K562 (cell line): ENCODE measurements around the gene ARHGAP9. TPM values are rescaled to one million over a fixed set of nuclear protein-coding genes. Genes with fewer than 3 reads are reported as not detected.
A peak's percentile ranks its signal among the peaks of the same experiment; 100 is the strongest.

Experiments
- ATAC-seq: fragments of 200-7000 bp; cut with Tn5 transposase; 3 replicates; pipeline ENCODE4 v1.9.1; 2020; ENCODE audit warnings: moderate library complexity
- BruUV-seq: library from RNA; stranded (reverse); fragments of 400-500 nt; replicated peaks from 2 replicates; lab custom pipeline; 2021; lab: Mats Ljungman, UMichigan
- CTCF ChIA-PET: fragments of 300-600 bp; formaldehyde crosslinking; extraction: SDS; loops from one replicate; lab custom pipeline; 2021; ENCODE audit warnings: low intra/inter-chr PET ratio; lab: Yijun Ruan, JAX
- POLR2A ChIA-PET: fragments of 300-600, 350-650 bp; sonication (Branson Sonifier 250); formaldehyde crosslinking; extraction: SDS; loops from one replicate; lab custom pipeline; 2021; ENCODE audit warnings: antibody characterized with exemption, inconsistent platforms; lab: Yijun Ruan, JAX
- DNase-seq, 4 experiments: peaks; one replicate each; pipeline versions ENCODE4 v3.0.0 to v3.0.0-alpha.2; 2011 to 2018; ENCODE audit warnings: low spot score in 3 of 4, mixed read lengths in 3 of 4; ENCODE audit errors: extremely low read depth in 1 of 4
- FAIRE-seq: peaks from 2 replicates; lab custom pipeline; 2011; peaks lifted over from hg19 to GRCh38; lab: Jason Lieb, UNC
- H2AFZ ChIP-seq: 2 replicates; pipeline ENCODE4 v1.6.0; 2011; ENCODE audit warnings: low read depth, low read length, control low read depth, inconsistent platforms
- H3K27ac ChIP-seq: fragments of 200-600 bp; 3 replicates; pipeline ENCODE4 v1.8.0; 2011; ENCODE audit warnings: low read depth, mild to moderate bottlenecking, control low read depth, inconsistent platforms, low read length, moderate library complexity, mixed read lengths; ENCODE audit errors: extremely low read depth
- H3K27me3 ChIP-seq, 2 experiments: fragments of 300-600 bp in 1 of 2; 2 replicates in 1 of 2; 3 replicates in 1 of 2; pipeline versions ENCODE4 v1.6.0 to v1.8.0; 2011; ENCODE audit warnings: inconsistent platforms in 2 of 2, low read length in 2 of 2, mild to moderate bottlenecking in 1 of 2, mixed read lengths in 1 of 2, moderate library complexity in 1 of 2; ENCODE audit not compliant: control insufficient read depth in 2 of 2, insufficient read depth in 2 of 2
- H3K36me3 ChIP-seq: fragments of 300-600 bp; 3 replicates; pipeline ENCODE4 v1.8.0; 2011; ENCODE audit warnings: mild to moderate bottlenecking, low read length, inconsistent platforms; ENCODE audit not compliant: control insufficient read depth, insufficient read depth
- H3K4me1 ChIP-seq, 2 experiments: fragments of 200-600 bp in 1 of 2; replicated peaks in 1 of 2; 2 replicates in 1 of 2; 3 replicates in 1 of 2; pipeline versions ENCODE4 v1.5.1 to v1.8.0; 2011; ENCODE audit warnings: inconsistent platforms in 2 of 2, low read length in 2 of 2, mild to moderate bottlenecking in 1 of 2, mixed read lengths in 1 of 2, moderate library complexity in 1 of 2; ENCODE audit not compliant: control insufficient read depth in 2 of 2, insufficient read depth in 2 of 2
- H3K4me2 ChIP-seq: 2 replicates; pipeline ENCODE4 v1.6.1; 2011; ENCODE audit warnings: low read length, control low read depth, inconsistent platforms, mixed read lengths; ENCODE audit not compliant: insufficient read depth
- H3K4me3 ChIP-seq: fragments of 200-600 bp; sonication (generic), shearing (Covaris generic); 2 replicates; pipeline ENCODE4 v1.5.1; 2016; ENCODE audit warnings: control low read depth, inconsistent platforms
- H3K79me2 ChIP-seq: fragments of 200-600 bp; 3 replicates; pipeline ENCODE4 v1.8.0; 2011; ENCODE audit warnings: low read length, inconsistent platforms; ENCODE audit not compliant: control insufficient read depth, insufficient read depth
- H3K9ac ChIP-seq, 2 experiments: 2 replicates each; pipeline versions ENCODE4 v1.6.0 to v1.6.1; 2011; ENCODE audit warnings: low read depth in 2 of 2, low read length in 2 of 2, control low read depth in 1 of 2, inconsistent platforms in 1 of 2, mild to moderate bottlenecking in 1 of 2, mixed read lengths in 1 of 2; ENCODE audit not compliant: insufficient read depth in 1 of 2
- H3K9me1 ChIP-seq: one replicate; pipeline ENCODE4 v1.6.0; 2011; ENCODE audit warnings: inconsistent platforms, mild to moderate bottlenecking, low read length, moderate library complexity; ENCODE audit not compliant: control insufficient read depth, insufficient read depth
- H3K9me3 ChIP-seq: replicated peaks from 2 replicates; pipeline ENCODE4 v1.5.1; 2011; ENCODE audit warnings: low read depth, low read length, inconsistent platforms; ENCODE audit not compliant: control insufficient read depth, insufficient read depth
- H4K20me1 ChIP-seq: replicated peaks from 2 replicates; pipeline ENCODE4 v1.6.1; 2011; ENCODE audit warnings: low read length, inconsistent platforms, mixed read lengths; ENCODE audit not compliant: control insufficient read depth, insufficient read depth
- CCAR2 ChIP-seq: fragments of 200-400 bp; formaldehyde crosslinking; IDR thresholded peaks from 2 replicates; pipeline ENCODE4 v1.6.1; 2017; ENCODE audit warnings: mild to moderate bottlenecking, low read depth, low read length
- CCNT2 ChIP-seq: IDR thresholded peaks from 2 replicates; pipeline ENCODE4 v1.6.1; 2011; ENCODE audit warnings: borderline replicate concordance, low read depth, mild to moderate bottlenecking, moderate library complexity, mixed read lengths, low read length; ENCODE audit not compliant: insufficient read length; ENCODE audit errors: extremely low read depth
- CHCHD3 ChIP-seq: fragments of 250-450 bp; sonication (Bioruptor Pico); IDR thresholded peaks from 2 replicates; pipeline ENCODE4 v2.1.2; 2022; ENCODE audit warnings: mild to moderate bottlenecking
- ELF2 ChIP-seq: fragments of 250-450 bp; sonication (Bioruptor Pico); IDR thresholded peaks from 2 replicates; pipeline ENCODE4 v1.5.0; 2021; ENCODE audit warnings: mild to moderate bottlenecking
- ERF ChIP-seq: fragments of 450-650 bp; formaldehyde crosslinking; IDR thresholded peaks from 2 replicates; pipeline ENCODE4 v1.4.0; 2020; ENCODE audit warnings: mild to moderate bottlenecking, mixed read lengths
- FOXA3 ChIP-seq, 2 experiments: fragments of 450-650 bp in 1 of 2; sonication (generic) in 1 of 2; formaldehyde crosslinking; IDR thresholded peaks in 1 of 2; conservative IDR thresholded peaks in 1 of 2; 2 replicates each; pipeline versions ENCODE4 v1.4.0 to v1.8.0; 2020 to 2022; ENCODE audit warnings: mild to moderate bottlenecking in 2 of 2, missing genetic modification reagents in 1 of 2
- FOXJ2 ChIP-seq: fragments of 200-800 bp; sonication (Bioruptor generic); IDR thresholded peaks from 2 replicates; pipeline ENCODE4 v1.6.1; 2016; ENCODE audit warnings: missing genetic modification characterization, missing compliant biosample characterization
- IFI16 ChIP-seq: fragments of 250-450 bp; sonication (Bioruptor Pico); IDR thresholded peaks from 2 replicates; pipeline ENCODE4 v2.1.2; 2022; ENCODE audit warnings: mild to moderate bottlenecking, inconsistent platforms
- KDM5B ChIP-seq: fragments of 200-600 bp; sonication (generic); IDR thresholded peaks from 2 replicates; pipeline ENCODE4 v1.6.1; 2012; ENCODE audit warnings: low read depth, mild to moderate bottlenecking, moderate library complexity, low read length, control low read depth, inconsistent platforms; ENCODE audit not compliant: insufficient replicate concordance
- SMAD1 ChIP-seq: fragments of 150-350 bp; IDR thresholded peaks from 2 replicates; pipeline ENCODE4 v1.6.1; 2014; ENCODE audit warnings: low read length, low read depth; ENCODE audit not compliant: partially characterized antibody
- SMAD4 ChIP-seq: fragments of 250-450 bp; sonication (Bioruptor Pico); conservative IDR thresholded peaks from 2 replicates; pipeline ENCODE4 v1.8.0; 2021; ENCODE audit warnings: inconsistent platforms, mild to moderate bottlenecking, moderate library complexity
- ZFP1 ChIP-seq: fragments of 450-650 bp; formaldehyde crosslinking; IDR thresholded peaks from 2 replicates; pipeline ENCODE4 v1.4.0; 2020; ENCODE audit warnings: mild to moderate bottlenecking, mixed read lengths
- ZNF311 ChIP-seq: fragments of 250-450 bp; sonication (Bioruptor Pico); IDR thresholded peaks from 2 replicates; pipeline ENCODE4 v1.4.0; 2020; ENCODE audit warnings: mild to moderate bottlenecking, moderate library complexity
- ZNF609 ChIP-seq: sonication (generic); formaldehyde crosslinking; IDR thresholded peaks from 2 replicates; pipeline ENCODE4 v1.8.1; 2023; ENCODE audit warnings: missing genetic modification reagents, mild to moderate bottlenecking, borderline replicate concordance
- ZNF785 ChIP-seq: fragments of 250-450 bp; sonication (Bioruptor Pico); IDR thresholded peaks from 2 replicates; pipeline ENCODE4 v1.4.0; 2020; ENCODE audit warnings: mild to moderate bottlenecking
- WGBS: fragments of 100-300 bp; shearing (Covaris generic); methylation state at CpG from one replicate; pipeline ENCODE4 v1.1.6; 2016; ENCODE audit warnings: low coverage, mixed read lengths; ENCODE audit not compliant: insufficient coverage; ENCODE audit errors: missing lambda C conversion rate; 5-methylcytosine and 5-hydroxymethylcytosine counted together
- in situ Hi-C: fragments of 300-500 bp; cut with MboI; formaldehyde crosslinking; loops from 4 replicates; pipeline ENCODE4 v1.15.0; 2018; ENCODE audit warnings: inconsistent platforms, mixed read lengths
- intact Hi-C: fragments of 100-400 bp; cut with micrococcal nuclease; formaldehyde crosslinking; loops from 2 replicates; pipeline ENCODE4 v1.14.2; 2022
- polyA plus RNA-seq, 8 experiments: library from polyadenylated mRNA; depleted of rRNA in 4 of 8; stranded (reverse) in 5 of 8; unstranded in 3 of 8; fragments of >200 nt; fragmentation: Nextera tagmentation in 2 of 8; fragmentation: Illumina TruSeq in 1 of 8; extraction: Ambion mirVana in 2 of 8; extraction: Trizol in 1 of 8; gene quantifications; 2 replicates each; pipeline versions ENCODE4 v1.2.1 to v1.2.3, GENCODE V29; 2011 to 2014; ENCODE audit warnings: inconsistent platforms in 1 of 8, missing spikeins in 1 of 8
- total RNA-seq, 7 experiments: library from RNA; depleted of rRNA in 6 of 7; stranded (reverse); fragments of >200 nt in 6 of 7; fragmentation: Illumina TruSeq in 2 of 7; extraction: Trizol in 2 of 7; gene quantifications; 2 replicates each; pipeline versions ENCODE4 v1.2.1 to v1.2.3, GENCODE V29; 2011 to 2021; ENCODE audit warnings: low replicate concordance in 1 of 7

The ARHGAP9 gene
- total and polyA plus RNA-seq, 9 of the 15 experiments (the other 6 are each of a cell fraction or from before 2014, with no cell fraction given), result 1.5 to 10.2 (median 5.1) TPM

GRCh38 chr12:57516617-57517153, 37.0 kb upstream of the ARHGAP9 start (continued):
- peak; percentile 35; the same call in 1 of the 2 replicates for TF ChIP-seq ELF2 (CRISPR knock-in tag)
- TF ChIP-seq ZNF311 (CRISPR knock-in tag), result no peak
- no peak for TF ChIP-seq CCAR2
- no peak for TF ChIP-seq SMAD4 (CRISPR knock-in tag)
- no peak for TF ChIP-seq ZNF785
- peak; percentile 62 for TF ChIP-seq SMAD1
- no peak for TF ChIP-seq IFI16
- TF ChIP-seq CHCHD3 (CRISPR knock-in tag), result no peak

GRCh38 chr12:57515934-57516541, 36.4 kb upstream of the ARHGAP9 start:
- POLR2A ChIA-PET, result interaction anchor here (0.7 to 10.1 kb wide), 23 partner anchors 8 to 271 kb away, joined by 3 to 184 read pairs (median 4); partner anchors contain the start of genes ARHGEF25 and DCTN2
- peaks cover 88% of the 10 kb centered on the region for H3K36me3 ChIP-seq
- H3K9ac ChIP-seq, result no peak overlapping the region
- peaks cover 6 to 21% of the 10 kb centered on the region in 2 experiments for H3K4me1 ChIP-seq
- no peak overlapping the region for H2AFZ ChIP-seq
- DNase-seq (peak in 1 of 4 experiments; percentile 48), FAIRE-seq (no peak), ATAC-seq (peak; percentile 7)
- no peaks in the 10 kb centered on the region for H3K27me3 ChIP-seq
- intact Hi-C loops, result no loop called here
- peaks cover 7% of the 10 kb centered on the region for H3K9me1 ChIP-seq
- in situ Hi-C loops, result no loop called here
- CTCF ChIA-PET, result no interaction called here
- peak overlapping the region; percentile 59; the same call in 1 of the 3 replicates for H3K27ac ChIP-seq
- no peak overlapping the region for H3K4me3 ChIP-seq
- peaks cover 52% of the 10 kb centered on the region for H4K20me1 ChIP-seq
- BruUV-seq, result TSS peak; percentile 26
- no peaks in the 10 kb centered on the region for H3K9me3 ChIP-seq
- H3K4me2 ChIP-seq, result 0 out of 2 replicates have a peak overlapping the region, but pooled peaks have one; percentile 9
- 55% methylated on average over 11 of the region's 11 CpGs for WGBS
- H3K79me2 ChIP-seq, result peaks cover 41% of the 10 kb centered on the region
- 0 out of 4 replicates have a peak, but pooled peaks of 1 of the 2 experiments have one; percentile 23 for TF ChIP-seq FOXA3 (CRISPR knock-in tag; conservative IDR thresholded peaks at IDR 0.05 in 1 of 2, IDR thresholded peaks at IDR 0.05 in 1 of 2)
- no peak for TF ChIP-seq ZNF609 (CRISPR knock-in tag)
- 0 out of 2 replicates have a peak, but pooled peaks have one; percentile 16 for TF ChIP-seq FOXJ2 (tag)
- TF ChIP-seq ZFP1 (CRISPR knock-in tag), result peak; percentile 28; the same call in 1 of the 2 replicates
- TF ChIP-seq CCNT2, result peak; percentile 23
- peak; percentile 82 for TF ChIP-seq KDM5B
- 0 out of 2 replicates have a peak, but pooled peaks have one; percentile 35 for TF ChIP-seq ERF
